Osteocyte (in vitro differentiated cells): ENCODE results near the gene ALOX5AP. TPM values are rescaled to one million over a fixed set of nuclear protein-coding genes. Genes with fewer than 3 reads are reported as not detected.

Source experiments
- DNase-seq: peaks from one replicate; pipeline ENCODE4 v3.0.0; 2021; ENCODE audit warnings: mixed read lengths; ENCODE audit not compliant: unreplicated experiment; ENCODE audit errors: extremely low spot score
- H3K27ac Mint-ChIP-seq: one replicate; pipeline ENCODE4 v1.8.0; 2021; ENCODE audit warnings: mild to moderate bottlenecking, mixed read lengths; ENCODE audit not compliant: unreplicated experiment
- H3K27me3 Mint-ChIP-seq: one replicate; pipeline ENCODE4 v1.8.0; 2021; ENCODE audit warnings: mixed read lengths; ENCODE audit not compliant: unreplicated experiment
- H3K36me3 Mint-ChIP-seq: one replicate; pipeline ENCODE4 v1.8.0; 2021; ENCODE audit warnings: mixed read lengths; ENCODE audit not compliant: unreplicated experiment
- H3K4me1 Mint-ChIP-seq: one replicate; pipeline ENCODE4 v1.8.0; 2021; ENCODE audit warnings: mixed read lengths; ENCODE audit not compliant: unreplicated experiment
- H3K4me3 Mint-ChIP-seq: one replicate; pipeline ENCODE4 v1.8.0; 2021; ENCODE audit warnings: mild to moderate bottlenecking, moderate library complexity, mixed read lengths; ENCODE audit not compliant: unreplicated experiment
- H3K9me3 Mint-ChIP-seq: one replicate; pipeline ENCODE4 v1.8.0; 2021; ENCODE audit warnings: mixed read lengths; ENCODE audit not compliant: unreplicated experiment
- CTCF ChIP-seq: fragments of 200-600 bp; sonication (generic); IDR thresholded peaks from 2 replicates; pipeline ENCODE4 v1.5.0; 2021; ENCODE audit warnings: antibody characterized with exemption, mild to moderate bottlenecking, moderate library complexity
- total RNA-seq: library from RNA; stranded (reverse); gene quantifications from 2 replicates; pipeline ENCODE4 v1.2.1, GENCODE V29; 2021

ALOX5AP gene
- total RNA-seq, 1 donor from 2014 or later = not detected

- no peaks in the 10 kb centered on the region for H3K9me3 Mint-ChIP-seq
- H3K27ac Mint-ChIP-seq = no peak overlapping the region
- peaks cover 17% of the 10 kb centered on the region for H3K4me1 Mint-ChIP-seq
Measured at GRCh38 chr13:30735872-30736175, 481 bp downstream of the ALOX5AP start.

GRCh38 chr13:30736461-30737320 is 1.3 kb downstream of the ALOX5AP start:
- TF ChIP-seq CTCF = no peak
- no peak overlapping the region for H3K4me3 Mint-ChIP-seq
- peaks cover 13% of the 10 kb centered on the region for H3K27me3 Mint-ChIP-seq
- no peaks in the 10 kb centered on the region for H3K9me3 Mint-ChIP-seq
- peaks cover 17% of the 10 kb centered on the region for H3K4me1 Mint-ChIP-seq
- no peak overlapping the region for H3K27ac Mint-ChIP-seq
- no peak for DNase-seq
- no peaks in the 10 kb centered on the region for H3K36me3 Mint-ChIP-seq

More at GRCh38 chr13:30735872-30736175, 481 bp downstream of the ALOX5AP start:
- H3K4me3 Mint-ChIP-seq = no peak overlapping the region
- H3K36me3 Mint-ChIP-seq = no peaks in the 10 kb centered on the region
- H3K27me3 Mint-ChIP-seq = peaks cover 13% of the 10 kb centered on the region
- DNase-seq = no peak
- no peak for TF ChIP-seq CTCF

GRCh38 chr13:30737511-30738337 is 2.4 kb downstream of the ALOX5AP start:
- Mint-ChIP-seq H3K27me3 (peaks cover 13% of the 10 kb centered on the region), H3K4me1 (peaks cover 19% of the 10 kb centered on the region), H3K4me3 (no peak overlapping the region), H3K9me3 (no peaks in the 10 kb centered on the region), H3K27ac (no peak overlapping the region), H3K36me3 (no peaks in the 10 kb centered on the region)
- no peak for TF ChIP-seq CTCF
- DNase-seq = no peak

DNA sequence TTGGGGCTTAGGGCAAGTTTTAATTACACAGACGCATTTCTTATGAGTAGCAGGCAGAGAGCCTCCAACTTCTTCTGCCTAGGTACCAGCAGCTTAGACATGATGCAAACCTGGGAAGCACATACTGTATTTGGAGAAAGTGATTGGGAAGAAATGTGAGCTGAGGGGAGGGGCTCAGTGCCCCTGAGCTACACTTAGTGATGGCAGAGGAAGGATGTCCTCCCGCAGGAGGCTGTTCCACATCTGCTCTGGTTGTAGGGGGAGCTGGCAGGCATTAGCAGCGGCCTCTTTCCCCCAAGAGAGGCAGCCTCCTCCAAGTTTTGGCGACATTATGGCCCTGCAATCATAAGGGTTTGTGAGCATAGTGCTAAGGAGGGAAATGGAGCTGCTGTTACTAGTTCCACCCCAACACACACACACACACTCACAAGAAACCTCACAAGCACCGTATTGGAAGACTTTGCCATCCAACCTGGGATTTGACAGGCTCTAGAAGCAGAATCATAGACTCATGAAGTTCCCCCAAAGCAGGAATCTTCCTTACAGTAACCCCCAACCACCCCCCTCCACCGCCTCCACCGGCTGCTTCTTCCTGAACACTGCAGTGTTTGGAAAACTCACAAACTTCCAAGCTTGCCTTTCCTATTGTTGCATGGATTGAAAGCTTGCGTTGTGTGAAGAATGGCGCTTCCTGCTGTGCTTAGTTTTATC is 3.3 kb downstream of the ALOX5AP start:
- no peak for TF ChIP-seq CTCF
- Mint-ChIP-seq H3K36me3 (no peaks in the 10 kb centered on the region), H3K9me3 (no peaks in the 10 kb centered on the region), H3K4me1 (peaks cover 28% of the 10 kb centered on the region), H3K27me3 (peaks cover 13% of the 10 kb centered on the region), H3K27ac (no peak overlapping the region), H3K4me3 (no peak overlapping the region)
- DNase-seq = no peak

DNA sequence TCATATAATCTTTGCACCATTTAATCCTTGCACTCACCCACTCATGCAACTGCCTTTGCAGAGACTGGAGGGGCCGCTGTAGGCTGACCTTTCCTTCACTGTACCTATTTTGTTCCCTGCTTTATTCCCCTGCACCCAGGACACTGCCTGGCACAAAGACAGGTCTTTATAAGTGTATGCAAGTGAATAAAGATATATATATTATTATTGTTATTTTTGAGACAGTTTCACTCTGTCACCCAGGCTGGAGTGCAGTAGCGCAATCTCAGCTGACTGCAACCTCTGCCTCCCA is 3.8 kb downstream of the ALOX5AP start:
- Mint-ChIP-seq H3K27ac (no peak overlapping the region), H3K36me3 (no peaks in the 10 kb centered on the region), H3K4me3 (no peak overlapping the region), H3K27me3 (peaks cover 13% of the 10 kb centered on the region), H3K9me3 (no peaks in the 10 kb centered on the region), H3K4me1 (peaks cover 33% of the 10 kb centered on the region)
- no peak for TF ChIP-seq CTCF
- DNase-seq = no peak
